ENCODE measurements around the gene KCNK17. TPM values are rescaled to one million over a fixed set of nuclear protein-coding genes. Genes with fewer than 3 reads are reported as not detected.

Gene KCNK17
- total and polyA plus RNA-seq, 2 of the 8 experiments (the other 6 are each of a cell fraction or from before 2014, with no cell fraction given): 2.9 to 3.4 TPM

GRCh38 chr6:39353698-39354315 is 39.6 kb upstream of the KCNK17 start:
- POLR2A ChIA-PET (ENCODE audit: partially characterized antibody): no interaction called here
- CTCF ChIA-PET (ENCODE audit: partially characterized antibody): interaction anchor here (0.5 to 10.6 kb wide), 6 partner anchors 8 to 527 kb away, joined by 3 to 89 read pairs (median 4); no protein-coding TSS in a partner anchor
- FAIRE-seq: no peak

More at GRCh38 chr6:39353698-39354315, 39.6 kb upstream of the KCNK17 start:
- Histone ChIP-seq H2BK120ac (replicated peaks; ENCODE audit: low read depth, low read length) (no peak overlapping the region), H3K9me3 (ENCODE audit: insufficient read depth in 2 of 2, low read depth in 1 of 2, low read length in 1 of 2) (no peaks in the 10 kb centered on the region), H3K79me1 (ENCODE audit: low read depth, low read length) (no peaks in the 10 kb centered on the region; the same call in 1 of the 2 replicates), H3K56ac (replicated peaks; ENCODE audit: insufficient read length, low read depth, low read length) (no peak overlapping the region), H2BK12ac (ENCODE audit: low read depth, low read length) (no peak overlapping the region), H3K14ac (ENCODE audit: insufficient read length) (no peak overlapping the region), H3K23ac (ENCODE audit: insufficient read length) (no peak overlapping the region), H3K9ac (replicated peaks in 1 of 4; ENCODE audit: extremely low read depth in 1 of 4, low read depth in 3 of 4, low read length in 3 of 4) (0 out of 7 replicates have a peak overlapping the region, but pooled peaks of 1 of the 4 experiments have one; percentile 6), H2BK20ac (ENCODE audit: low read length) (no peak overlapping the region), H2BK15ac (ENCODE audit: low read length) (no peak overlapping the region), H4K91ac (replicated peaks; ENCODE audit: insufficient read length, low read length) (no peak overlapping the region), H2AK5ac (ENCODE audit: low read depth, low read length) (no peak overlapping the region), H2BK5ac (ENCODE audit: low read depth, low read length) (no peak overlapping the region), H3K4me1 (replicated peaks in 1 of 4; ENCODE audit: control insufficient read depth in 3 of 4, insufficient read depth in 4 of 4, low read length in 3 of 4) (no peaks in the 10 kb centered on the region), H3K18ac (ENCODE audit: extremely low read depth, low read length) (no peak overlapping the region), H3K27me3 (replicated peaks in 1 of 4; ENCODE audit: control insufficient read depth in 3 of 4, extremely low read depth in 1 of 4, insufficient read depth in 3 of 4, low read length in 3 of 4) (no peaks in the 10 kb centered on the region), H3K4me3 (ENCODE audit: extremely low read depth in 1 of 4, insufficient read depth in 2 of 4, low read depth in 3 of 4, low read length in 4 of 4) (no peak overlapping the region), H2AFZ (ENCODE audit: low read length) (no peak overlapping the region), H3K27ac (ENCODE audit: low read depth, low read length) (no peak overlapping the region), H3K23me2 (ENCODE audit: low read depth, low read length) (no peaks in the 10 kb centered on the region), H3K79me2 (ENCODE audit: control insufficient read depth in 1 of 2, insufficient read depth in 2 of 2, low read length in 2 of 2) (no peaks in the 10 kb centered on the region), H3K36me3 (ENCODE audit: control insufficient read depth in 2 of 4, insufficient read depth in 4 of 4, low read length in 3 of 4) (no peaks in the 10 kb centered on the region), H3K4me2 (ENCODE audit: insufficient read depth in 1 of 2, low read depth in 2 of 2, low read length in 2 of 2) (no peak overlapping the region), H4K8ac (ENCODE audit: extremely low read depth, insufficient read depth, low read length) (peak overlapping the region; percentile 3; the same call in 1 of the 2 replicates), H3K4ac (replicated peaks; ENCODE audit: insufficient read length, low read depth, low read length) (no peak overlapping the region), H4K20me1 (replicated peaks in 1 of 2; ENCODE audit: control insufficient read depth in 1 of 2, insufficient read depth in 2 of 2, low read length in 2 of 2) (no peaks in the 10 kb centered on the region), H4K5ac (ENCODE audit: insufficient read length, low read depth, low read length) (no peak overlapping the region)
- no peak for DNase-seq (ENCODE audit: low read depth in 1 of 2, low spot score in 2 of 2)
- 91% methylated on average over 7 of the region's 7 CpGs; no CpG with 5 or more reads in 1 of the 2 experiments for whole genome bisulfite sequencing, 2 experiments (ENCODE audit: extremely low coverage in 1 of 2, insufficient coverage in 1 of 2, insufficient read length in 1 of 2, insufficient replicate concordance in 2 of 2, low coverage in 1 of 2, low lambda C conversion rate in 2 of 2, missing lambda C conversion rate in 1 of 2)
- TF ChIP-seq SAP30 (IDR thresholded peaks at IDR 0.05; ENCODE audit: insufficient read depth, insufficient replicate concordance, low read length): no peak

Measured in H1 (cell line).